Naive thymus-derived CD8-positive, alpha-beta T cell (primary cell): ENCODE measurements around the gene NEK10. TPM values are rescaled to one million over a fixed set of nuclear protein-coding genes. Genes with fewer than 3 reads are reported as not detected.

Experiments
- ATAC-seq, 2 donors: fragments of 150-1000 bp; cut with Tn5 transposase in 1 of 2; sonication (Bioruptor Pico), chemical (Tn5 transposase) in 1 of 2; 1 replicate in 1 of 2; 2 replicates in 1 of 2; pipeline ENCODE4 v1.10.0; 2021; ENCODE audit warnings: mild to moderate bottlenecking in 2 of 2, moderate library complexity in 2 of 2
- POLR2A ChIA-PET: fragments of 350-600 bp; sonication (Branson Sonifier 250); formaldehyde crosslinking; loops from one replicate; lab custom pipeline; 2021; ENCODE audit warnings: antibody characterized with exemption; lab: Charles Lee
- DNase-seq, 10 donors: peaks; one replicate each; pipeline versions ENCODE4 v3.0.0 to v3.0.0-alpha.2; 2020 to 2022
- H3K27ac Mint-ChIP-seq, 10 donors: one replicate each; pipeline ENCODE4 v1.8.0; 2020 to 2022; ENCODE audit warnings: mild to moderate bottlenecking in 10 of 10, mixed read lengths in 10 of 10, moderate library complexity in 4 of 10, inconsistent platforms in 1 of 10
- H3K27me3 Mint-ChIP-seq, 5 donors: one replicate each; pipeline ENCODE4 v1.8.0; 2021 to 2022; ENCODE audit warnings: mixed read lengths in 5 of 5
- H3K36me3 Mint-ChIP-seq, 3 donors: one replicate each; pipeline ENCODE4 v1.8.0; 2020 to 2022; ENCODE audit warnings: mixed read lengths in 3 of 3, mild to moderate bottlenecking in 2 of 3, inconsistent platforms in 1 of 3
- H3K4me1 Mint-ChIP-seq, 4 donors: one replicate each; pipeline ENCODE4 v1.8.0; 2021 to 2022; ENCODE audit warnings: mixed read lengths in 4 of 4
- H3K4me3 Mint-ChIP-seq, 10 donors: one replicate each; pipeline ENCODE4 v1.8.0; 2020 to 2022; ENCODE audit warnings: mild to moderate bottlenecking in 10 of 10, mixed read lengths in 10 of 10, moderate library complexity in 6 of 10, inconsistent platforms in 1 of 10
- H3K9me3 Mint-ChIP-seq, 9 donors: one replicate each; pipeline ENCODE4 v1.8.0; 2020 to 2022; ENCODE audit warnings: mixed read lengths in 9 of 9, mild to moderate bottlenecking in 3 of 9, inconsistent platforms in 1 of 9, moderate library complexity in 1 of 9
- polyA plus RNA-seq, 3 donors: library from polyadenylated mRNA; unstranded; fragments of 300-500 nt; fragmentation: Illumina TruSeq; gene quantifications; one replicate each; pipeline ENCODE4 v1.2.3, GENCODE V29; 2021
- total RNA-seq, 8 experiments: library from RNA in 2 of 8; stranded (reverse) in 2 of 8; gene quantifications; one replicate each; pipeline ENCODE4 v1.2.3 and lab custom pipeline; 2021 to 2026

NEK10 gene
- total and polyA plus RNA-seq, 5 experiments from 2014 or later, result 1.3 to 1.5 TPM; not detected in 3

DNA sequence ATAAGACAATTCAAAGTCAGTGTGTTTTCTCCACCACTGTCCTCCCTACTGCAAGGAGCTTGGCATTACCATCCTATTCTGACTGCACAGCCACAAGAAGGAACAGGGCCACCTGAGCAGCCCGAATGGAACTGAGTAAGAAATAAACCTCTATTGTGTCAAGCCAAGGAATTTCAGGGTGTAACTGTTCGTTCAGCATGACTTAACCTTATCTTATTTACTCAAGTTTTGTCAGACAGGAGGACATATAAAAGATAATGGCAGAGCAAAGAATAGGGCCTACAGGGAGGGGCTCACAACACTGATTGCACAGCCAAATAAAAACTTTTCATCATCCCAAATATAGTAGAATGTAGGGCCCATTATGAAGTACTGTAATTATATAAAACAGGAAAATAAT, 236.1 kb downstream of the NEK10 start:
- Mint-ChIP-seq H3K9me3 (no peaks in the 10 kb centered on the region), H3K36me3 (no peaks in the 10 kb centered on the region), H3K4me1 (no peaks in the 10 kb centered on the region), H3K27me3 (peaks cover 0 to 3% (median 1%) of the 10 kb centered on the region in 5 donors), H3K4me3 (no peak overlapping the region), H3K27ac (no peak overlapping the region)
- POLR2A ChIA-PET, result no interaction called here
- ATAC-seq, result no peak
- no peak for DNase-seq

DNA sequence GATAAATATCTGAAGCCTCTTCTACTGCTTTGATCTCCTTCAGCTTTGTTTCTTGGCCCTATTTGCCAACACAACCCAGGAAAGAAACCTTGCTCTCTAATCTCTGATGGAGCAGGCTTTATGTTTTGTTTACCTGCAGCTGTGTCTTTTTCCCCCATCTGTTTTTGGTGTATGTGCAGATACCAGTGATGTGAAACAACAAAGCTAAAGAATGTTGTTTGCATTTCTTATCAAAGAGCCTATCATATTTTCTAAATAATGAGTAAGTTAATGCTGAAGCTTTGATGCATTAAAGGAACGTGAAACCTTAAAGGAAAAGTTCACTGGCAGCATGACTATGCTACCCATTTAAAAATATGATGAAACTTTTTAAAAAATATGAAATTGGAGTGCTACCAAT, 238.4 kb downstream of the NEK10 start:
- H3K27ac Mint-ChIP-seq, result no peak overlapping the region
- H3K4me3 Mint-ChIP-seq, result no peak overlapping the region
- peaks cover 0 to under 1% (median 0%) of the 10 kb centered on the region in 5 donors for H3K27me3 Mint-ChIP-seq
- POLR2A ChIA-PET, result no interaction called here
- no peaks in the 10 kb centered on the region for H3K36me3 Mint-ChIP-seq
- H3K4me1 Mint-ChIP-seq, result no peaks in the 10 kb centered on the region
- no peak for ATAC-seq
- no peak for DNase-seq
- H3K9me3 Mint-ChIP-seq, result no peaks in the 10 kb centered on the region

DNA sequence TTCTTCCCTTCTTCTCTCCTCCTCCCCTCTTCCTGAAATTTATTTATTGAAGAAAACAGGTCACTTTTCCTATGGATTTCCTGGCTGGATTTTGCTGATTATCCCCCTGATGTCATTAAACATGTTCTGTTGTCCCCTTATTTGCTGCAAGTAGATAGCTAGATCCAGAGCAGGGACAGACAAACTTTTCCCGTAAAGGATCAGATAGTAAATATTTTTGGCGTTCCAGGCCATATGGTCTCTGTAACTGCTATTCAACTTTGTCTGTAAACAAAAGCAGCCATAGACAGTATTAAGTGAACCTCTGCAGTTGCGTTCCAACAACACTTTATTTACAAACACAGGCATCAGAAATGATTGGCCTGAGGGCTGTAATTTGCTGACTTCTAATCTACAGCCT, 241.3 kb downstream of the NEK10 start:
- Mint-ChIP-seq H3K27ac (no peak overlapping the region), H3K4me1 (no peaks in the 10 kb centered on the region), H3K4me3 (no peak overlapping the region), H3K9me3 (no peaks in the 10 kb centered on the region), H3K27me3 (peaks cover 0 to 2% (median 0%) of the 10 kb centered on the region in 5 donors), H3K36me3 (no peaks in the 10 kb centered on the region)
- ATAC-seq (no peak), DNase-seq (no peak)
- POLR2A ChIA-PET, result no interaction called here

DNA sequence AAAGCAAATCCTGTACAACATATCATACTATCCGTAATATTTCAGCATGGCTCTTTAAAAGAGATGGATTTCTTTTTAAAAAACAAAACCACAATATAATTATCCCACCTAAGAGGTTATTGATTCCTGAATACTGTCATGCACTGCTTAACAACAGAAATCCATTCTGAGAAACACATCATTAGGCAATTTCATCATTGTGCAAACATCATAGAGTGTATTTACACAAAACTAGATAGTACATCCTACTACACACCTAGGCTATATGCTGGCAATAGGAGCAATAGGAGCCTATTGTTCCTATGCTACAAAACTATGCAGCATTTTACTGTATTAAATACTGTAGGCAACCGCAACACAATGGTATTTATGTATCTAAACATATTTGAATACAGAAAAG, 242.0 kb downstream of the NEK10 start:
- no peaks in the 10 kb centered on the region for H3K36me3 Mint-ChIP-seq
- ATAC-seq (no peak), DNase-seq (no peak)
- H3K9me3 Mint-ChIP-seq, result no peaks in the 10 kb centered on the region
- H3K27me3 Mint-ChIP-seq, result peaks cover 0 to 2% (median 0%) of the 10 kb centered on the region in 5 donors
- POLR2A ChIA-PET, result no interaction called here
- no peaks in the 10 kb centered on the region for H3K4me1 Mint-ChIP-seq
- no peak overlapping the region for H3K4me3 Mint-ChIP-seq
- no peak overlapping the region for H3K27ac Mint-ChIP-seq

DNA sequence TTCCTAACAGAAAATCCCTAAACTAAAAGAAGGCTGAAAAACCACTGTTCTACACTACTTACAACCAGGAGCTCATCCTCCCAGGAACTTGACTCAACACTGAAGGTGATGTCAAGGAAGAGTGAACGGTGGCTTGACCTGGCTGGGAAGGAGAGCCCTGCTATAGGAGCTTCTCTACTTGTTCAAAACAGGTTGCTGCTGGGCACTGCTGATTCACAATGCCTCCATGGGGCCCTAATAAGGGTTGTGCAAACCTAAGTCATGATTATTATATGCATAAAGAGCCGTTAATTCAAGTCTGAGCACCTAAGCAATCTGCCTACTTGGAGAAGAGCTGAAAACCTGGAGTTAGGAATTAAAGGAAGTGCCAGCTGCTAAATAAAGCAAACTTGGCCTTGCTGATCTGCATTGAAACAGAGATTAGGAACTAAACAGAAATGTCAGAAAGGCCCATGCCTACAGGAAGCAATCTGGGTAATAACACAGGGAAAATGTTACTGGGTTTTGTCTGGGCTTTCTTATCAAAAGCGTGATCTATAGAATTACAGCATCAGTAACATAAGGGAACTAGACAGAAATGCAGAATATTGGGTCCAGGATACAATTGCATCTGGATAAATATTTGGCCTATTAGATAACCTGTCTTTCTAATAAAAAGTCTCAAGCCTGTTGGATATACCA, 243.2 kb downstream of the NEK10 start:
- H3K27ac Mint-ChIP-seq, result no peak overlapping the region
- H3K4me1 Mint-ChIP-seq, result no peaks in the 10 kb centered on the region
- H3K9me3 Mint-ChIP-seq, result no peaks in the 10 kb centered on the region
- POLR2A ChIA-PET, result no interaction called here
- H3K4me3 Mint-ChIP-seq, result no peak overlapping the region
- H3K36me3 Mint-ChIP-seq, result no peaks in the 10 kb centered on the region
- no peak for ATAC-seq
- no peak for DNase-seq
- H3K27me3 Mint-ChIP-seq, result peaks cover 0 to 2% (median 0%) of the 10 kb centered on the region in 5 donors

DNA sequence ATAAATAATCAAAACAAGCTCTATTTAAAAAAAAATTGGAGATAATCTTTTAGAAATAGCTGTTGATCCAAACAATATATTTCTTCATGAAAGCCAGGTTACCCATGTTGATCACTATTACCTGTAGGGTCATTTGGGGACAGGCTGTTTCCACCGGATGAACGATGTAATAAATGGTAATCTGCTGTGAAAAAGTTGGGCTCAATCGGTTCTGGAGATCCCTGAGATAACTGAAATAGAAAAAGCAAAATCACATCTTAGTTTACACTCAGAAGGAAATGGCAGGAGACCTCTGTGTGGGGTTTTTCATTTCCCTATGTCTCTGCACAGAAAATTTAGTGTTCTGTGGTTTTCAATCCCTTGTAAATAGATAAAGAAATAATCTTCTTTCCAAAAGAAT, 249.5 kb downstream of the NEK10 start:
- Mint-ChIP-seq H3K4me1 (no peaks in the 10 kb centered on the region), H3K4me3 (no peak overlapping the region), H3K9me3 (no peaks in the 10 kb centered on the region), H3K27ac (no peak overlapping the region), H3K27me3 (peaks cover 0 to 2% (median 0%) of the 10 kb centered on the region in 5 donors), H3K36me3 (peaks cover 0 to 1% (median 0%) of the 10 kb centered on the region in 3 donors)
- POLR2A ChIA-PET, result no interaction called here
- no peak for DNase-seq
- ATAC-seq, result no peak

DNA sequence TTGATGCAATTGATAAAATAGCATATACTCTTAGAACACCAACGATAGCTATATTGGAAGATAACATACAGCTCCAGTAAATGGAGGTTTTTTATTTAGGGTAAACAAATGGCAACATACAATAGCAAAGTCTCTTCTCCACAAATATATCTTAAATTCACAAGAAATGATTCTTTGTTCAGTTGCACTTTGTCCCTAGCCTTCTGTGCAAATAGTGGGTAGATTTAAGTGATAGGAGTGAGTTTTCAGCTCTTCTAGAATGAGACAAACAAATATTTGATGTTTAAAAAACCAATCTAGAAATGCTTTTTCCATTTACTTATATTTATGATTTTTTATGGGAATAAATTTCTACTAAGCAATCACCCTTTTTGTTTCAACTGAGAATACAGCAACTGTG, 253.8 kb downstream of the NEK10 start:
- Mint-ChIP-seq H3K27me3 (no peaks in the 10 kb centered on the region), H3K4me1 (no peaks in the 10 kb centered on the region), H3K4me3 (no peak overlapping the region), H3K36me3 (peaks cover 0 to 1% (median 0%) of the 10 kb centered on the region in 3 donors), H3K9me3 (no peaks in the 10 kb centered on the region), H3K27ac (no peak overlapping the region)
- POLR2A ChIA-PET, result no interaction called here
- ATAC-seq, result no peak
- no peak for DNase-seq

DNA sequence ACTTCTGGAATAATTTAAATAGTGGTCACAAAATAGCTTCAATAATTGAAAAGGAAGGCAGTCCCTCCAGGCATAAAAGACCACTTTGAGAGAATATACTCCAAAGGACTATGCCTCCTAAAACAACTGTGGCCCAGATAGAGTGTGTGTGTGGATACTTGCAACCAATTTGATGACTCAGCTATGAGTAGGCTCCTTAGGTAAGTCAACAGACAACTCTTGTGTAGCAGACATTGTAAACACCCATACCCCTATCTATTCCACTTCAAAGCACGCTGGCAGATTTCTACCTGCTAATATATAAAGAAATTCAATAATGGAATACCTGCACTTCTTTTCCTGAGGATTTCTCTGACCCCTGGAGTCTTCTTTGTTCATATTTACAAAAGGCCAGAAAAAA, 254.5 kb downstream of the NEK10 start:
- Mint-ChIP-seq H3K4me3 (no peak overlapping the region), H3K4me1 (no peaks in the 10 kb centered on the region), H3K27ac (no peak overlapping the region), H3K27me3 (no peaks in the 10 kb centered on the region), H3K9me3 (no peaks in the 10 kb centered on the region), H3K36me3 (peaks cover 0 to 1% (median 0%) of the 10 kb centered on the region in 3 donors)
- DNase-seq (no peak), ATAC-seq (no peak)
- POLR2A ChIA-PET, result no interaction called here

DNA sequence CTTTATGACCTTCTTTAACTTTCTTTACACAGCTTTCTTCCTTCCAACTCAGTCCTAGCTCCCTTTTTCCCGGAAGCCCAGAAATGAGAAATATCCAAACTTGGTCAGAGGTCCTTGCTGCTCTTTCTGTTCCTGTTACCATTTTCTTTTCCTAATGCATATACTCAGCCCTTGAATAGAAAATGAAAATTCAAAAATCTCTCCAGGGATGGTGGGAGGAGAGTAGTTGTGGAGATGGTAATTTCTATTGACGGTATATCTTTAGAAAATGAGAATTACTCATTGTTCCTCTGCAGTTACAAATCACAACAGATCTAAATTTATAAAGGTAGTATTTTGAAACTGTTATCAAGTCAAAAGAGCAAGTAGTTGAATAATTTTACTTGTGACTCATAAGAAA, 255.1 kb downstream of the NEK10 start:
- no peaks in the 10 kb centered on the region for H3K27me3 Mint-ChIP-seq

DNA sequence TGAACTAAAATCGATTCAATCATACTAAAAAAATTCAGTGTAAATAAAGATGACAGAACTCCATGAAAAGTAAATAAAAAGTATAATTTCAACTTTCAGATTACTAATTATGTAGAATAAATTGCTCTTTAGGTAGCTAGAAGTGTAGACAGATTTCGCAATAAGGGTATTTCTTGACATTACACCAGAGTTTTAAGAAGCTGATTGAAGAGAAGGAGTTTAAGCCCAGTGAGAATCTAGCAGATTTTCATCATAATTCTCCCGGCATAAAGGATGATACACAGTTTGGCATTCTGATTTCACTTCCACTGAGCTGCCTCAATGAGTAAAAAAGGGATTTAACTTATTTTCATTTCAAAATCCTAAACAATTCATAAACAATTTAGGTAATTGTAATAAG, 259.2 kb downstream of the NEK10 start:
- Mint-ChIP-seq H3K4me3 (no peak overlapping the region), H3K4me1 (no peaks in the 10 kb centered on the region), H3K27me3 (peaks cover 0 to 2% (median 0%) of the 10 kb centered on the region in 5 donors), H3K9me3 (no peaks in the 10 kb centered on the region), H3K27ac (no peak overlapping the region), H3K36me3 (no peaks in the 10 kb centered on the region)
- no peak for ATAC-seq
- no peak for DNase-seq
- POLR2A ChIA-PET, result no interaction called here

More for the DNA sequence above, 255.1 kb downstream of the NEK10 start:
- DNase-seq (no peak), ATAC-seq (no peak)
- H3K27ac Mint-ChIP-seq, result no peak overlapping the region
- H3K9me3 Mint-ChIP-seq, result no peaks in the 10 kb centered on the region
- POLR2A ChIA-PET, result no interaction called here
- peaks cover 0 to 1% (median 0%) of the 10 kb centered on the region in 3 donors for H3K36me3 Mint-ChIP-seq
- no peak overlapping the region for H3K4me3 Mint-ChIP-seq
- no peaks in the 10 kb centered on the region for H3K4me1 Mint-ChIP-seq

DNA sequence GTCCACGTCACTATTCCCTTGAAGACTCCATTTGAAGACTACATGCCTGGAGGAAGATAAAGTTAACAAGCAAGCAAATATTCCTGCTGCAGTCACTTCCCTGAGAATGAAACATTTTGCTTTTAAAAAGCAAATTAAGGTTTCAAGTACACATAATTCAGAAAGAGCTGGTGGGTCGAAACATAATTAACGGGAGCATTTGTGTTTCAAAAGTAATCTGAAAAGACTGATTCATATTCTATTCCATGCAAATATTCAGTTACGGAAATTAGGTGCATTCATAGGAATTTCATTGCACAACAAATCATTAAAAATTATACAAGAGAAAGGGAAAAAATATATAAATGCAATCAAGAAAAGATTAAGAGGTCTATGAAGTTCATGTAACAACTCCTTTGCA, 260.9 kb downstream of the NEK10 start:
- no peak for DNase-seq
- H3K27ac Mint-ChIP-seq, result no peak overlapping the region

DNA sequence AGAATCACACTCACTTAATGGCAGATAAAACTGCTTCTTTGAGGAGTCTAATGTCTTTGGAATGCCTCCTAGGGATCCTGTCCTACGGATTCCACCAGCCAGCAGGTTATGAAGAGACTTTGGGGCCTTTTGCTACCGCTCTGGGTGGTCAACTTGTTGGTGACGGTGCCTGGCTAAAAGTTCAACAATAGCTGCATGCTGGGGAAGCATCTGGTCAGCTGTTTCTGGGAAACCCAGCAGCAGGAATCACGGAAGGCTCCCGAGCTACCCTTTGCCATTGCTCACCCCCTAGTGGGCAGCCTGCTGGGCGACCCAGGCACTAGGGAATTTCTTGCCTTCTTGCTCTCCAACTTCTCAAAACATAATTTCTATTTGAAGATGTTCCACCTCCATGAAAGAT, 263.3 kb downstream of the NEK10 start:
- POLR2A ChIA-PET, result no interaction called here
- Mint-ChIP-seq H3K4me1 (no peaks in the 10 kb centered on the region), H3K9me3 (no peaks in the 10 kb centered on the region), H3K4me3 (no peak overlapping the region), H3K27ac (no peak overlapping the region), H3K36me3 (no peaks in the 10 kb centered on the region), H3K27me3 (peaks cover 0 to 10% (median 2%) of the 10 kb centered on the region in 5 donors)
- ATAC-seq (no peak), DNase-seq (no peak)

More for the DNA sequence above, 260.9 kb downstream of the NEK10 start:
- POLR2A ChIA-PET, result no interaction called here
- Mint-ChIP-seq H3K4me3 (no peak overlapping the region), H3K27me3 (peaks cover 0 to 6% (median 2%) of the 10 kb centered on the region in 5 donors), H3K9me3 (no peaks in the 10 kb centered on the region), H3K36me3 (no peaks in the 10 kb centered on the region), H3K4me1 (no peaks in the 10 kb centered on the region)
- no peak for ATAC-seq

DNA sequence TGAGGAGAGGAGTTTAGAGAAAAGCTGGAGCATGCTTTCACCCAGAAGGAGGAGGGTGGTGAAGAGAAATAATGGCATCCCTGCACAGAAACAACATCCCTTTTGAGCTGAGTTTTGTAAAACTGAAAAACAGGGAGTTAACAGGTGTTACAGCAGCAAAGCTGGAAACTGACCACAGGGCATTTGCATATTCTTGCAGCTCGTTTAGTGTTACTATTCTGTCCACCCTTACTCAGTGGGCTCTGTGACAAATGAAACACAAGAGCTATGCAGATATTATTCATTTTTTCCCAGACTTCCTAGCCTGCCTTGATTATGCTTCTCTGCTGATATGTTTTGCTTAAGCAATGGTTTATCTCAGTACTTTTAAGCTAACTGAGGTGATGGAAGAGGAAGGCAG, 272.0 kb downstream of the NEK10 start:
- POLR2A ChIA-PET, result no interaction called here
- no peak overlapping the region for H3K4me3 Mint-ChIP-seq
- H3K27me3 Mint-ChIP-seq, result peaks cover 0 to 12% (median 3%) of the 10 kb centered on the region in 5 donors
- H3K36me3 Mint-ChIP-seq, result no peaks in the 10 kb centered on the region
- peaks cover 0 to 8% (median 0%) of the 10 kb centered on the region in 9 donors for H3K9me3 Mint-ChIP-seq
- H3K4me1 Mint-ChIP-seq, result no peaks in the 10 kb centered on the region
- DNase-seq (no peak), ATAC-seq (no peak)
- H3K27ac Mint-ChIP-seq, result no peak overlapping the region
